ENCODE measurements around the gene CYB561D1. TPM values are rescaled to one million over a fixed set of nuclear protein-coding genes. Genes with fewer than 3 reads are reported as not detected.

Gene CYB561D1
- total and polyA plus RNA-seq, 2 of the 13 experiments (the other 11 are each of a cell fraction or from before 2014, with no cell fraction given): 3.9 to 4.1 TPM

- TF ChIP-seq LRRFIP1 (CRISPR knock-in tag; conservative IDR thresholded peaks at IDR 0.05): no peak
Measured at GRCh38 chr1:109530457-109531087, 36.7 kb downstream of the CYB561D1 start (continued).

- no peak overlapping the region for H2AFZ ChIP-seq (ENCODE audit: low read length)
- no TSS peak for BruUV-seq (replicated peaks)
- no peaks in the 10 kb centered on the region for H3K9me3 ChIP-seq (ENCODE audit: low read length)
- peaks cover 18% of the 10 kb centered on the region; the same call in 1 of the 2 replicates for H3K4me1 ChIP-seq (ENCODE audit: insufficient read depth, low read length)
- peaks cover 9 to 52% of the 10 kb centered on the region in 2 experiments; a peak in 4 of 5 replicates for H3K27me3 ChIP-seq (ENCODE audit: control insufficient read depth in 1 of 2, insufficient read depth in 2 of 2, low read length in 2 of 2)
- intact Hi-C loops (cut with micrococcal nuclease; ENCODE audit: unreplicated experiment) (no loop called here), in situ Hi-C loops (cut with HindIII; ENCODE audit: extremely low pct_ligation_motif_present, low pct_unique_long_range_greater_than_20kb) (loop anchor here (5.0 to 10.0 kb wide), 2 partner anchors 39 to 267 kb away; partner anchors contain the start of gene CYB561D1)
- H3K4me2 ChIP-seq (ENCODE audit: low read depth, low read length): no peak overlapping the region
- H3K27ac ChIP-seq (ENCODE audit: extremely low read length, insufficient read depth, low read length): no peak overlapping the region
- no peaks in the 10 kb centered on the region for H4K20me1 ChIP-seq (ENCODE audit: insufficient read depth, low read length)
- TF ChIP-seq REL (CRISPR knock-in tag; conservative IDR thresholded peaks at IDR 0.05) (no peak), FOSL2 (CRISPR knock-in tag; IDR thresholded peaks at IDR 0.05) (no peak), ZFP41 (CRISPR knock-in tag; IDR thresholded peaks at IDR 0.05; ENCODE audit: borderline replicate concordance) (no peak), NFRKB (IDR thresholded peaks at IDR 0.05) (no peak), ZFYVE20 (CRISPR knock-in tag; IDR thresholded peaks at IDR 0.05; ENCODE audit: borderline replicate concordance, low read depth) (no peak)
- DNase-seq (ENCODE audit: low spot score) (no peak), ATAC-seq (peak; percentile 17; the same call in 2 of the 3 replicates), FAIRE-seq (no peak)
- WGBS (ENCODE audit: low lambda C conversion rate): 77% methylated on average over 3 of the region's 4 CpGs
- no peak overlapping the region for H3K9ac ChIP-seq (ENCODE audit: insufficient read depth, low read depth, low read length)
- no peak overlapping the region for H3K4me3 ChIP-seq (replicated peaks in 1 of 3; ENCODE audit: insufficient read depth in 1 of 3, low read depth in 2 of 3, low read length in 3 of 3)
- H3K36me3 ChIP-seq (replicated peaks in 1 of 2; ENCODE audit: control insufficient read depth in 1 of 2, insufficient read depth in 2 of 2, low read length in 2 of 2): no peaks in the 10 kb centered on the region
- ChIA-PET POLR2A (interaction anchor here (1.4 to 4.4 kb wide), 2 partner anchors 31 to 41 kb away, joined by 3 to 18 read pairs; no protein-coding TSS in a partner anchor), CTCF (ENCODE audit: low intra/inter-chr PET ratio, low total read pairs) (interaction anchor here (0.6 to 4.5 kb wide), 4 partner anchors 13 to 41 kb away, joined by 3 to 81 read pairs (median 38); partner anchors contain the start of gene CYB561D1)
- H3K79me2 ChIP-seq (ENCODE audit: insufficient read depth, low read length): no peaks in the 10 kb centered on the region
Measured at GRCh38 chr1:109531380-109531779, 37.5 kb downstream of the CYB561D1 start.
